Smooth muscle cell (in vitro differentiated cells): ENCODE data around the gene FES. TPM values are rescaled to one million over a fixed set of nuclear protein-coding genes. Genes with fewer than 3 reads are reported as not detected.

ENCODE experiments used
- DNase-seq: peaks from one replicate; lab custom pipeline; 2025; ENCODE audit not compliant: unreplicated experiment; lab: John Stamatoyannopoulos, UW
- H2AFZ ChIP-seq: fragments of 200-600 bp; sonication (generic); 2 replicates; pipeline ENCODE4 v1.6.0; 2016; ENCODE audit warnings: antibody characterized with exemption, low read depth, mild to moderate bottlenecking
- H3F3A ChIP-seq: fragments of 200-600 bp; sonication (generic); 2 replicates; pipeline ENCODE4 v1.6.0; 2017; ENCODE audit warnings: antibody characterized with exemption, low read depth
- H3K27ac ChIP-seq: fragments of 200-600 bp; sonication (generic); 2 replicates; pipeline ENCODE4 v1.5.1; 2016; ENCODE audit warnings: low read depth, mild to moderate bottlenecking
- H3K27me3 ChIP-seq: fragments of 200-600 bp; sonication (generic); 2 replicates; pipeline ENCODE4 v1.6.1; 2016; ENCODE audit warnings: low read depth, mild to moderate bottlenecking
- H3K36me3 ChIP-seq: fragments of 200-600 bp; sonication (generic); 2 replicates; pipeline ENCODE4 v1.5.1; 2016; ENCODE audit warnings: low read depth
- H3K4me1 ChIP-seq: fragments of 200-600 bp; sonication (generic); 2 replicates; pipeline ENCODE4 v1.5.1; 2016; ENCODE audit warnings: low read depth
- H3K4me2 ChIP-seq: fragments of 200-600 bp; sonication (generic); 2 replicates; pipeline ENCODE4 v1.6.0; 2016; ENCODE audit warnings: mild to moderate bottlenecking
- H3K4me3 ChIP-seq: fragments of 200-600 bp; sonication (generic); 2 replicates; pipeline ENCODE4 v1.5.1; 2016; ENCODE audit warnings: mild to moderate bottlenecking
- H3K79me2 ChIP-seq: fragments of 200-600 bp; sonication (generic); 2 replicates; pipeline ENCODE4 v1.6.0; 2016; ENCODE audit warnings: low read depth, mild to moderate bottlenecking
- H3K9ac ChIP-seq: fragments of 200-600 bp; sonication (generic); 2 replicates; pipeline ENCODE4 v1.6.0; 2016; ENCODE audit warnings: low read depth
- H3K9me3 ChIP-seq: fragments of 200-600 bp; sonication (generic); replicated peaks from 2 replicates; pipeline ENCODE4 v1.5.1; 2016; ENCODE audit warnings: low read depth
- H4K20me1 ChIP-seq: fragments of 200-600 bp; sonication (generic); 2 replicates; pipeline ENCODE4 v1.6.0; 2016; ENCODE audit warnings: low read depth
- CTCF ChIP-seq: fragments of 200-600 bp; sonication (generic); IDR thresholded peaks from 2 replicates; pipeline ENCODE4 v1.5.1; 2017; ENCODE audit warnings: borderline replicate concordance, mild to moderate bottlenecking, antibody characterized with exemption; ENCODE audit not compliant: insufficient read depth, poor library complexity, severe bottlenecking
- WGBS: methylation state at CpG from one replicate; pipeline ENCODE4 v1.1.7; 2016; ENCODE audit warnings: low lambda C conversion rate; 5-methylcytosine and 5-hydroxymethylcytosine counted together
- polyA plus RNA-seq: library from polyadenylated mRNA; unstranded; fragments of >200 nt; fragmentation: Nextera tagmentation; extraction: Ambion mirVana; gene quantifications from 2 replicates; pipeline ENCODE4 v1.2.1, GENCODE V29; 2016
- total RNA-seq: library from RNA; depleted of rRNA; stranded (reverse); fragments of >200 nt; gene quantifications from 2 replicates; pipeline ENCODE4 v1.2.3, GENCODE V29; 2014

The FES gene
- total and polyA plus RNA-seq, 2 experiments from 2014 or later, result 4.9 to 6.2 TPM

GRCh38 chr15:90934256-90934948, 50.1 kb downstream of the FES start:
- WGBS, result 3% methylated on average over 19 of the region's 19 CpGs
- Histone ChIP-seq H3K27me3 (no peaks in the 10 kb centered on the region), H3K27ac (no peak overlapping the region), H4K20me1 (peaks cover 5% of the 10 kb centered on the region), H3K9me3 (no peaks in the 10 kb centered on the region), H3K36me3 (no peaks in the 10 kb centered on the region), H3K4me1 (peaks cover 6% of the 10 kb centered on the region), H2AFZ (peak overlapping the region; percentile 95), H3K9ac (no peak overlapping the region), H3F3A (peaks cover 4% of the 10 kb centered on the region), H3K4me2 (peak overlapping the region; percentile 97), H3K4me3 (peak overlapping the region; percentile 82), H3K79me2 (peaks cover 12% of the 10 kb centered on the region)
- peak; percentile 29 for DNase-seq
- TF ChIP-seq CTCF, result peak; percentile 81

GRCh38 chr15:90934949-90935751, 50.8 kb downstream of the FES start, which contains the start of gene UNC45A:
TSS of gene UNC45A (plus strand) at chr15:90935285. CDS start at chr15:90935325, 40 bp downstream.
- WGBS, result 3% methylated on average over 21 of the region's 65 CpGs
- Histone ChIP-seq H3F3A (peaks cover 4% of the 10 kb centered on the region), H4K20me1 (peaks cover 5% of the 10 kb centered on the region), H3K4me3 (peak within 1 kb of the TSS; percentile 82), H3K27ac (peak within 1 kb of the TSS; percentile 39), H3K79me2 (peaks cover 12% of the 10 kb centered on the region), H3K27me3 (no peaks in the 10 kb centered on the region), H2AFZ (peak within 1 kb of the TSS; percentile 95), H3K4me2 (peak within 1 kb of the TSS; percentile 97), H3K9me3 (no peaks in the 10 kb centered on the region), H3K36me3 (no peaks in the 10 kb centered on the region), H3K4me1 (peaks cover 6% of the 10 kb centered on the region), H3K9ac (peak within 1 kb of the TSS; percentile 80)
- no peak for TF ChIP-seq CTCF
- peak; percentile 85 for DNase-seq

- Histone ChIP-seq H4K20me1 (peaks cover 5% of the 10 kb centered on the region), H3K4me3 (no peak overlapping the region), H3K79me2 (peaks cover 12% of the 10 kb centered on the region), H3K36me3 (peaks cover 5% of the 10 kb centered on the region), H3K27ac (no peak overlapping the region), H3F3A (peaks cover under 1% of the 10 kb centered on the region), H3K4me2 (peak overlapping the region; percentile 97), H3K9ac (no peak overlapping the region), H3K9me3 (no peaks in the 10 kb centered on the region), H2AFZ (no peak overlapping the region), H3K4me1 (peaks cover 6% of the 10 kb centered on the region), H3K27me3 (no peaks in the 10 kb centered on the region)
- 94% methylated on average over 1 of the region's 1 CpG for WGBS
- no peak for TF ChIP-seq CTCF
- DNase-seq, result no peak
Observed at GRCh38 chr15:90936823-90937222, 52.5 kb downstream of the FES start.
